Measurements from ENCODE around the gene CCKAR.
A peak's percentile ranks its signal among the peaks of the same experiment; 100 is the strongest.
"Not testable (repeated sequence)": the region's sequence is repeated elsewhere in the genome, so short reads cannot be mapped to it uniquely, and the experiment has no call there.

Gene CCKAR, protein sequence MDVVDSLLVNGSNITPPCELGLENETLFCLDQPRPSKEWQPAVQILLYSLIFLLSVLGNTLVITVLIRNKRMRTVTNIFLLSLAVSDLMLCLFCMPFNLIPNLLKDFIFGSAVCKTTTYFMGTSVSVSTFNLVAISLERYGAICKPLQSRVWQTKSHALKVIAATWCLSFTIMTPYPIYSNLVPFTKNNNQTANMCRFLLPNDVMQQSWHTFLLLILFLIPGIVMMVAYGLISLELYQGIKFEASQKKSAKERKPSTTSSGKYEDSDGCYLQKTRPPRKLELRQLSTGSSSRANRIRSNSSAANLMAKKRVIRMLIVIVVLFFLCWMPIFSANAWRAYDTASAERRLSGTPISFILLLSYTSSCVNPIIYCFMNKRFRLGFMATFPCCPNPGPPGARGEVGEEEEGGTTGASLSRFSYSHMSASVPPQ

DNA sequence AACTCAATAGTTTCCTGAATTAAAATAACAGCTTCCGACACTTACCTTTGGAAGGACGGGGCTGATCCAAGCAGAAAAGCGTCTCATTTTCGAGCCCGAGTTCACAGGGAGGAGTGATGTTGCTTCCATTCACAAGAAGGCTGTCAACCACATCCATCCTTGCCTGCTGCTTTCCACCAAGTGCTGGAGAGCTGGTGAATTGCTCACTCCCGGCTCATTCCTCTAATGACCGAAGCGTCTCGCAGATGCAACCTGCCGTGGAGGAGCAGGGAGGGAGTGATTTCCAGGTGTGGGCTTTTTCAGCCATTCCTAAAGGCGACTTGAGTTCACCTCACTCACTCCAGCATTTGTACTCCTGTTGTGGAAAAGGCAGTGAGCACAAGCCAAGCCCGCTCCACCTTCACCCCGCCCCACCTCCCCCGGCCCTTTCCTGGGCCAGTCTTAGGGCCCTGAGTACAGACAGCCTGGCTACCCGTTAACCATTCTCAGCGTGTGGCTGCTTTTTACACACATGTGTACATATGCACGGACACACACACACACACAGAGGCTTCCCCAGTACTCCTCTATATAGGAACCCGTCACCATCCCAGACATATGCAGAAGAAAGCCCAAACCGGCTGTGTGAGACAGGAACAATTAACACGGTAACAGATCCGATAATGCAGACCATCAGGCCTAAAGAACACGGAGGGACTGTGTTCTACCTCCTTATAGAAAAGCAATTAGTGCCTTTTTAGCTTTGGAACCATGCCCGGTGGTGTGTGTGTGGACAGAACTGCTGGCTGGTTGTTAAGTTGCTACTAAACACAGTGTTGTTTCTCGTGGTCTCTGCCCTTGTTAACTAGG is at the start of gene CCKAR:
CCKAR (minus strand) TSS at position 374 of the 849 bp plus-strand sequence; CDS start at position 157, 217 bp downstream.
- DNase-seq = peak; percentile 31

DNA sequence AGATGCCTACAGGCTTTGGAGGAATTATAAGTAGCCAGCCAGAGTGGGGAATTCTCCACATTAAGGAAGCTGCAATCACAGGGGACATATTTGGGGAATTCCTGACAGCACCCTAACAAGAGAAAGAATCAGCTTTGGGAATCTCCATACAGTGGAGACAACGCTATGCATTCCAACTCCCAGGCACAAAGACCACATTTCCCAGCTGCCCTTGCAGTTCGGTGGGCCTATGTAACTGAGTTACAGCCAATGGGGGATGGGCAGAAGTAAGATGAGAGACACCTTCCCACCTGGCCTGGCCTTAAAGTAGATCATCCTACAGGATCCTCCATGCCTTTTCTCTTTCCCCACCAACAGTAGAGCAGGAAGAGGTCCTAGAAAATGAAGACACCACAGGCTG is 43.4 kb upstream of the CCKAR start:
- DNase-seq = no peak

DNA sequence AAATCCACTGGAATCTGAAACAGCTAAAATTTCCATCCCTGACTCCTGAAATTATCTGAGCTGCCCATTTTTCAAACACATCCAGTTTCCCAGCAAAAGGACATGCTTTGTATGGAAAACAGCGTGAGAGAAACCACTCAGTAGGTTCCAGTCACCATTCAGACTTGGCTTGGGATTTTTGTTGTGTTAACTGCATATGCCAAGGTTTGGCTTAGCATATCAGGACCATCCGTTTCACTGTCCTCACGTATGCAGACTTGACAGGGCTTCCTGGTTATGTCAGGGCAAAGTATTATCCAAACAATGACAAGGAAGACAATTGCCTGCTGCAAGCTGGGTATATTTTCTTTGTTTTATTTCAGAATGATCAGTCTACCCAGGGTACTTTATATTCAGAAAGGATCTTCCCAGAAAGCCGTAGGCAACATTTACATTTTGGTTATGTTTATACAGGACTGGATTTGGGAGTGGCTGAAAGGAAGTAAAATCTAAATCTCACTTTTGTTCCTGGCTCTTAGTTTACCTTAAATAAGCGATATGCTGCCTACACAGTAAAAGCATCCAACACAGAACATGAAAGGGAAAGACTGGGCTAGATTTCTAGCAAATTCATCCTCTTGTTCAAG is 41.3 kb upstream of the CCKAR start:
- no peak for DNase-seq

DNA sequence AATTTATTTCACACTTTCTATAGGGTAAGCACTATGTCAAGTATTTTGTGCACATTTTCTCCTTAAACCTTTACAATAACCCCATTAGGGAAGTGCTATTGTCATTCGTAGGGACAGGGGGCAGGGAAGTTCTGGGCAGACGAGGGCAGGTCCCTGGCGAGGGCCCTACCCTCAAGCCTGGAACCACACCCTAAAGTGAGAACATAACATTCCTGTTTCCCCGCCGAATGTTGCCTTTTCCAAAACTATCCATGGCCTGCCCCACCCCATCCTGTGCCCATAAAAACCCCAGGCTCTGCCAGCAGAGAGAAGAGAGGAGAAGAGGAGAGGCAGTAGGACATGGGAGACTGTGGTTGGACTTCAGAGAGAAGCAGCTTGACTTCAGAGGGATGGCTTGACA is 39.8 kb upstream of the CCKAR start:
- no peak for DNase-seq

DNA sequence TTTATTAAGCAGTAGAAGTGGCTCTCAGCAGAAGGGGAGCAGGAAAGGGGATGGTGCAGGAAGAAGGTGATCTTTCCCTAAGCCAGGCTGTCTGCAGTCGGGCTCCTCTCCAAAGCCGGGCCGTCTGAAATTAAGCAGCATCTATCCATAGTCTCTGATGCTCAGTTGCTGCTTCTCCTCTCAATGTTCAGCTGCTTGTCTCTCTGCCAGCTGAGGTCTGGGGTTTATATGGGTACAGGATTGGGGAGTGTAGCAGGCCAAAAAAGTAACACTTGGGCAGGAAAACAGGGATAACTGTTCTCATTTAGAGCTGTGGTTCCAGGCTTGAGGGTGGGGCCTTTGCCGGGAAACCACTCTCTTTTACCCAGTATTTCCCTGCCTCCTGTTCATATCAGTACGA is 39.2 kb upstream of the CCKAR start:
- DNase-seq = no peak

DNA sequence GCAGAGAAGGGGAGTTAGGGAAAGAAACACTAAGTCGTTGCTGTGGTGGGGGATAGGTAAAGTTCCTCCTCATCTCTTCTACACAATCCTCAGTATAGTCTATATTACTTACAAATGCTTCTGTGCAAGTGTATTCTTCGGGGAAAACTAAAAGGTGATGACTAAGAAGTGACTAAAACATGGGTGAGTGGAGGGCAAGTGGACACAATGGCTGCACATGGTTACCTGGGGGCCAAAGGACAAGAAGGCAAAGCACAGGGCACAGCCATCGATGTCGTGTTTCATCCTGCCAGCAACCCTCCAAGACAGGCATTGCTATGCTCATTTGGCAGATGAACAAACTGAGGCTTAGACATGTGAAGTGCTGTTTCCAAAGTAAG is 35.5 kb upstream of the CCKAR start:
- DNase-seq = no peak

DNA sequence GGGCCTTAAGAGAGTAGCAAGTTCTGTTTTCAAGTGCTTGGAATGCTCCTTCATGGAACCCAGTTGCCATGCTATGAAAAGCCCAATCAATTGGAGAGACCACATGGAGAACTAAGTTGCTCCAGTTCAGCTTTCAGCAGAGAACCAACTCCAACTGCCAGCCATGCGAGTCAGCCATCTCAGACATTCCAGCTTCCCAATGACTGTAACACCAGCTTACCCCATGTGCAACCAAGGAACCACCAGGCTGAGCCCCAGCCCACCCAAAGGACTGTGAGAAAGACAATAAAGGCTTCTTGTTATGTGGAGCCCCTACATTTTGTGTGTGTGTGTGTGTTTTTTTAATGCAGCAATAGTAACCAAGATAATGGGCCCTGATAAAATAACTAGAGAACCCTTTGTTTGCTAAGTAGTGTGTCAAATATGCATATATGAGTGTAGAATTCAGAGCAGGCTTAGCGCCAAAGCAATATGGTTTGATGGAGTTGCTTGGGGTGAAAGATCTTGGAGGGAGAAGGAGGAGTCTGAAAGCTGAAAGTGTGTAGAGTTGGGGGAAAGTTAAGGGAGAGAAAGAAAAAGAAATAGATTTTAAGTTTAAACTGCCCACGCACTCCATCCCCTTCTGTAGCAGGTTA is 35.0 kb upstream of the CCKAR start:
- DNase-seq = no peak

DNA sequence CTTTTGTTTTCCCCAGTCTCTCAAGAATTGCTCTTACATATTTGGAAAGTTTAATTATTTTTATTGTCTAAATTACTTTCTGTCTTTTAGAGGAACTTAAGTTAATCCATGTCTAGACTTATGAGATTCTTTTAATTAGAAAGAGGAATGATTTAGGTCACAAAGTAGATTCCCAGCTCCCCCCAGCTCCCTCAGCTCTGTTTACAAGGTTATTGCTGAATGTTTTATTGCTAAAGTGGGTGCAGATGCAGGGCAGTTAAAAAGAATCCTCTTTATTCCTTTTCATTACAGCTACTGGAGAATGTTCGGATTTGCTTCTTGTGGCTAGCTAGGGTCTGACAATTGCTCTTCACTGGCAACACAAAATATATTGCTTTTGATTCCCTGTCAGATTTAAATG is 33.7 kb upstream of the CCKAR start:
- no peak for DNase-seq

DNA sequence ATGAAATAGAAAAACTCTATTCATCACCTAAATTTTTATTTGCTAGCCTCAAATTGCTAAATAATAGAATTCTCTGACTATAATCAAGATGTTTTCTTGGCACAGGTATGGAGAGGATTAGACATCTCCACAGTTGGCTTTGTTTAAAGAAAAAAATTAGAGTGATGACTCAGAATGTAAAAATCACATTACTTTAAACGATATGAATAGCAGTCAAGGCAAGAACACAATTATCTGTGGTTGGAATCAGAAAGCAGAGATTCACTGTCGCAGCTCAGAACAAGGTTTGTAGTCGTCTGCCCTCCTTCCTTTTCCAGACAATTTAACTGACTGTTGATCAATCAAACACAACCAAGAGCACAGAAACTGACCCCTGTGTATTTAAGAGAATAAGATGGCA is 32.2 kb upstream of the CCKAR start:
- no peak for DNase-seq

DNA sequence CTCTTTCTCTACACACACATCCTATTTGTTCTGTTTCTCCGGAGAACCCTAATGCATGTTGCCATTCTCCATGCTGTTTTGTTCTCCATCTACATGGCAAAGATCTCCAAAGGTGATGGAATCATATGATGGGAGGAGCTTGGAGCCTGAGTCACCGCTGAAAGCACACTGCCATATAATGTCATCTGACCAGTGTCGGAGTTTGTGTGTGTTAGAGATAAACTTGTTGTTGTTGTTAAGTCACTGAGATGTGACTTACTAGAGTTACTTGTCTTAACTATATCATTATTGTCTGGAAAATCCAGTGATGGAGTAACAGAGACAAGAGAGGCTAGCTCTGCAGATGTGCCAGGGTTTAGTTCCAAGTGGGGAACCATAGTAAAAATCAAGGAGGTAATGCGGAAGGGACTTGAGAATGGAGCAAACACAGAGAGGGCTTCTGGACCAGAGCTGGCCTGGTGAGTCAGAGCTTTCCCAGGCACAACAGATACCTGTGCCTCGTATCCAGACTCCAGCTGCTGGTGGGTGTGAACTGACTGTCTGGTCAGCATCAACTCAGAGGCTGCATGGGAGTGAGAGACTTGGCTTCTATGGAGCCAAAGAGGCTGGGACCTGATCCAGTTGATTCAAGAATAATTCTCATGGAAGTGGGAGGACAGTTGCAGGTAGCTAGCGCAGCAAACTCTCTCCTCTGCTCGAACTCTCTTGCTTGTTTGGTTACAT is 30.6 kb upstream of the CCKAR start:
- DNase-seq = no peak

DNA sequence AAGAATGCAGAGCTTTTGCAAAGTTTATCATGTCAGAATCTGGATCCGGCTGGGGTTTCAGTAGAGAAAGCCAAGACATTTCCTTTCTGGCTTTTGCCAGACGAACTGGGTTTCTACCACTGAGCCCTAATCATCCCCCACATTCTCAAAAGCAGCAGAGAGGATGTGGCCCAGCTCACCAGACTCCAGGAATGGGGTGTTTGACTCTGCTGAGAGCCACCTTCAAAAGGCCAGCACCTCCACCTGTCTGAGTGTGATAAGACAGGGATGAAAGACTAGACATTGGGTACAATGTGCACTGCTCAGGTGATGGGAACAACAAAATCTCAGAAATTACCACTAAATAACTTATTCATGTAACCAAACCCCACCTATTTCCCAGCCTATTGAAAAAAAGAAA is 25.7 kb upstream of the CCKAR start:
- no peak for DNase-seq

DNA sequence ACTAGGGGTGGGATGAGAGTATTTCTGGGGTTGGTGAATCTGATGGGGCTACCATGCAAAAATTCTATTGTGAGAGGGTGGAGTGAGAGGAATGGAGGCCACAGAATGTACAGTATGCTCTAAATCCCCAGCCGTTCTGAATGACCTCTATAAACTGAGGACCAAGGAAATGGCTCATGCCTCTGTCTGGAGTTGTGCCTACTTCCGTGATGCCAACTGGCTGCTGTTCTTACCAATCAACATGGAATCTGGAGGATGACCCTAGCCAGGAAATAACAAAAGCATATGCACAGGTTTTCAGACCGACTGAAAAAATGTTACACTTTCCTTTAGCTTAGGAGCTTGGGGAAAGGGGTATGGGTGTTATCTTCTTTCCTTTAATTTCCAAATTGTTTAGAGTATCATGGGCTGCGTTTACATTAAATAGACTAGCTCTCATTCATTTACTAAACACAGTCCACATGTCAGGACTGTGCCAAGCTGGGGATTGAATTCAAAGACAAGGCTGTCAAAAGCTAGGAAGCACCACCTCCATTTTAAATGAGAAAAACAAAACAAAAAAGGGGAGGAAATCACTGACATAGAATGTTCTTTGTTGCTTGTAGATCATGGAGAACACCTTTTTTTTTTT is 20.2 kb upstream of the CCKAR start:
- no peak for DNase-seq

DNA sequence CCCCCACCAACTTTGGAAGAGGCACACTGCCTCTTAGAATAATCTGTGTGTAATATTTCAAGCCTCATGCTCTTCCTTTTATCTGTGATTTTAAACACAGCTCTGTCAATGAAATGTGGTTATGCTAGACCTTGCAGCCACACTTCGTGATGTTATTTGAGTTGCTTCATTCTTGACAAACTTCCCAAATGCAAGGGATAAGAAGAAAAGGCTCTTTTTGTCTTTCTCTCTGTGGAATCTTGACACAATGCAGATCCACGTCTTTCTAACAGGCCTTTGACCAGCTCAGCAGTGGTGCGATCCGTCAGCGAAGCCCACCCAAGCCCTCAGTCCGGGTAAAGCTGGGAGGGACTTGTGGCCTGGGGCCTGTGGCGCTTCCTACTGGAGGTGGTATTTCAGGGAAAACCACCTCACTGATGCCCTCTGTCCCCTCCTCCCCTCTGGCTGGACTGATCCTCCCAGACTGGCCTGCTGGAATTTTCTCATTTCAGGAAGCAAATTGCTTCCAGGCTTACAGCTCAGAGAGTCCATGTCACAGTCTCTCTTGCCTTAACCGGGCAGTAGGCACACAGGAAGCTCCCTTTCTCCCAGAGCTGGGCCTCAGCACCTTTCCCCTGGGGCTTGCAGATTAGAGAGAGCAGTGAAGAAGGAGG is 19.5 kb upstream of the CCKAR start:
- DNase-seq = no peak

DNA sequence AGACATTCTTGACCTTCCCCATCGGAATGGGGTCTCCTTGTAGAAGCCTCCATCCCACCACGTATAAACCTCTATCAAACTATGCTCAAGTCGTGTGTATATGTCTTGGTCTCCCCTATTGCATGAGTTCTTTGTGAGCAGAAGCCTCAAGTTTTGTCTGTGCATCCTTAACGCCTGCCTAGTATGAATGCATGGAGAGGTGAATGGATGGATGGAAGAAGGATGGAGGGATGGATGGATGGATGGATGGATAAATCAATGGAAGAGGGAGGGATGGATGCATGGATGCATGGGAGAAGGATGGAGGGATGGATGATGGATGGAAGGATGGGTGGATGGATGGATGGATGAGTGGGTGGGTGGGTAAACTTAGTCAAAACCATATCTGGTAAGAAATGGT is 17.0 kb upstream of the CCKAR start:
- no peak for DNase-seq

DNA sequence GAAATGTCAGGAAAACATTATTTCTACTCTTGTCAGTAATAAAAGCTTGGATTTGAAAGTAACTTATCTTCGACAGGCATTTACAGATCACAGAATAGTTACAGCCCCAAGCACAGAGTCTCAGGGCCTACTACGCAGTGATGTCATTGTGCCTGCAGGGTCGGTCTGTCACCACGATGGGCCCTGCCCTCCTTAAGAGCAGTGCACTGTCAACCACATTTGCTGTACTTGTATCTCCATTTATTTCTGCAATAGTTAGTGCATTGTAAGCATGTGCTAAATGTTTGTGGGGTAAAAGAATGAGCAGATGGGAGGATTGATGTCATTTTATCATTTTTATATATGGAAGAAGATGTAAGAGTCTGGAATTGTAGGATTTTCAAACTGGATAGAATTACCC is 13.6 kb upstream of the CCKAR start:
- no peak for DNase-seq

DNA sequence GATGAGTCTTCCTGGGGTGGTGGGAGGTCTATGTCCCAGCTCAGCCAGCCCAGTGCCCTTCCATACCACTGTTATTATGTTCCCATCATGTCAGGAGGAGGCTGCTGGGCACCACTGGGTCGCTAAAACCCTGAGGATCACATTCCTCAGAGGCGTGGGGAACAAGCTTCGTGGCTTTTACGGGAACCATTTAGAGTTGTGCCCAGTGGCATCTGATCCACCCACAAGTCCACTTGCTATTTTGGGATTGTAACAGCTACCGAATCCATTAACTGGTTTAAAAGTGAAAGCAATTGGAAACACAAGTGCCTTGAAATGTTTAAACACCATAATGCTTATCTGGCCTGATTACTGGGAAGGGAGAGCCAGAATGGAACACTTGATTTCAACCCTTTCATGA is 13.1 kb upstream of the CCKAR start:
- no peak for DNase-seq

DNA sequence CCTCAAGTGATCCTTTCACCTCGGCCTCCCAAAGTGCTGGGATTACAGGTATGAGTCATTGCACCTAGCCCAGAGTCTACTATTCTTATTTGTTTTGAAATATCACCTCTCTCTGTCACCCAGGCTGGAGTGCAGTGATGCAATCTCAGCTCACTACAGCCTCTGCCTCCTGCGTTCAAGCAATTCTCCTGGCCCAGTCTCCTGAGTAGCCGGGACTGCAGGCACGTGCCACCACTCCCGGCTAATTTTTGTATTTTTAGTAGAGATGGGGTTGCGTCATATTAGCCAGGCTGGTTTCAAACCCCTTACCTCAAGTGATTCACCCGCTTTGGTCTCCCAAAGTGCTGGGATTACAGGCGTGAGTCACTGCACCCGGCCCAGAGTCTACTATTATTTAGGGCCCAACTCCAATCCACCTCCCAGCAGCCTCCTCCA is 10.3 kb upstream of the CCKAR start:
- DNase-seq = not testable (repeated sequence)

DNA sequence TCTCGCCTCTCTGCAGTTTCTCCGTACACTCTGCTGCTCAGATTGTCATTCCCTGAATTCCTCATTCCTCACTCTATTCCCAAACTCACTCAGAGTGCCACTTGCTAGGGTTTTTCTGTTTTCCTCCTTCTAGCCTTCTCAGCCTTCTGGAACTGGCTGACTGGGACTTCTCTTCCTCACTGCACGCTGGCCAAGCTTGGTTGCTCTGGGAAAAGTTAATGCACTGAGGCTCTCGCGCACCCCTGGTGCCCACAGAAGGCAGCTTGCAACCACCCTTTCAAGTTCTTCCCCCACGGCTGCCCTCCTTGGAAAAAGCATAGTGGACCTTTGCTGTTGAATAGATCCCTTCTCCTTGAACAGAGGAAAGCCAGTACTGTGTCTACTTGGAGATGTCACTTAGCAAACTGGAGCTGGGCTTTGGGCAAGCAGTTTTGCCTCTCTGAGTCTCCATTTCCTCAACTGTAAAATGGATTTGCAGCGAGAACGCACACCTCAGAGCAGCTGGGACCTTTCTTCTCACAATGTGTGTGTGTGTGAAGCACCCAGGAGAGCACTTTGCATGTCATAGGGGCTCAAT is 6.0 kb upstream of the CCKAR start:
- DNase-seq = no peak

DNA sequence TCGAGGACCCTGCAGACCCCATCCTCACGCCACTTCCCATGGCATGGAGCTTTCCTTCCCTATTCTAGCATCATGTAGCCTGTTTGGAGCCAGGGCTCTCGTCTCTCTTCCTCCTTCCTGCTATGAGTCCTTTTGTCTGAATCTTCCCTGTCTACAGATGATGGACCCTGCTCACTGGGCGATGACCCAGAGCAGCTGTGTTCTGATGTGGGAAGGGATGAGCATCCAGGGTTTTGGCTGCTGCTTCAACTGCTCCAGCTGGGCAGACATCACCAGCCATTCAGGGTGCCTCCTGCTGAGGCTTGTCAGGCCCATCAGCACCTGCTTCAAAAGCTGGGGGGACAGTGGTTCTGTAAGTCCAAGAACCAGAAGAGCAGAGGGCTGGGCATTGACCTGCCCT is 3.2 kb upstream of the CCKAR start:
- no peak for DNase-seq

DNA sequence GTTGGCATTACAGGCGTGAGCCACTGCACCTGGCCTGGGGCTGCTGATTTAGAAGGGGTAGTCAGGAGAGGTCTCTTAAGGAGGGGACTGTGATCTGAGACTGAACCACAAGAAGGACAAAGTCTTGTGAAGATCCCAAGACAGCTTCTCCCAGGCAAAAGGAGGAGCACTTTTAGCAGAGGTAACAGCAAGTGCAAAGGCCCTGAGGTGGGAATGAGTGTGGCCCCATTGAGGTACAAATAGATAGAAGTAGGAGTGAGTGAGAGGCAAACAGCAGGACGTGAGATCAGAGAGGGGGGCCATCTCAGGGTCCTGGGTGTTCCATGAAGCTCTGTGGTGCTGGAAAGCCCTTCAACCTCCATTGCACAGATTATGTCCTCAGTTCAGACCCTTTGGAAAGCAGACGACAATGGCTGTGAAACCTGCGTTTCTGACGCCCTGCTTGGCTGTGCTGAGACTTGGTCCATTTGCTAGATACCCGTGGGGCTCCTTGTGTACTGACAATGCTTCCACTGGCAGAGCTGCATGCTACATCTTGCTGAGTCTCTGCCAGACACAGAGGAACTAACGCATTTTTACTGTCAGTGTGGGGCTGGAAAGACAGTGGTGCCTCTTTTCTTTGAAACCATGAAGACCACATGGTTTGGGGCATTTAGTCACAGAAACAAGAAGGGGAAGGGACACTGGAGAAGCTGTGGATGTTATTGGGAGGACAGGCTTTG is 1.3 kb upstream of the CCKAR start:
- DNase-seq = no peak

DNA sequence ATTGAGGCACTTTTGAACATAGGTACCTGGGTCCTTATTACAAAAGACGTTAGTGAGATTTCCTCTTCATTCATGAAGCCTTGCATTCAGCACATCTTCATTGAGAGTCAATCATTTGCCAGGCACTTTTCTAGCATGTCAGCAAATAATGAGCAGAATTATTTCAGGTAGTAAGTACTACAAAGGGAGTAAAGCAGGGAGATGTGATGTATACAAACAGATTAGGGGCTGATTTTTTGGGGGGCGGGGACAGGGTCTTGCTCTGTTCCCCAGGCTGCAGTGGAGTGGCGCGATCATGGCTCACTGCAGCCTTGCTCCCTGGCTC is 638 bp upstream of the CCKAR start:
- DNase-seq = no peak

Measured in DMS153 (cell line).